Keratinocyte (primary cell): ENCODE measurements around the gene MYO1C.

ENCODE experiments used
- EZH2 ChIP-seq: IDR thresholded peaks from one replicate; pipeline ENCODE4 v1.6.1; 2012; ENCODE audit warnings: inconsistent platforms, mild to moderate bottlenecking, low read length, moderate library complexity
- TF ChIP-seq, protein P1 (sequence below), 3 experiments: IDR thresholded peaks in 1 of 3; conservative IDR thresholded peaks in 1 of 3; optimal IDR thresholded peaks in 1 of 3; 2 replicates in 2 of 3; 3 replicates in 1 of 3; pipeline versions ENCODE3 to v1.5.1; 2011; ENCODE audit warnings: low read length in 3 of 3, mild to moderate bottlenecking in 3 of 3, moderate library complexity in 2 of 3, control low read depth in 1 of 3, inconsistent platforms in 1 of 3; ENCODE audit not compliant: insufficient read depth in 2 of 3; ENCODE audit errors: extremely low read depth in 1 of 3

DNA sequence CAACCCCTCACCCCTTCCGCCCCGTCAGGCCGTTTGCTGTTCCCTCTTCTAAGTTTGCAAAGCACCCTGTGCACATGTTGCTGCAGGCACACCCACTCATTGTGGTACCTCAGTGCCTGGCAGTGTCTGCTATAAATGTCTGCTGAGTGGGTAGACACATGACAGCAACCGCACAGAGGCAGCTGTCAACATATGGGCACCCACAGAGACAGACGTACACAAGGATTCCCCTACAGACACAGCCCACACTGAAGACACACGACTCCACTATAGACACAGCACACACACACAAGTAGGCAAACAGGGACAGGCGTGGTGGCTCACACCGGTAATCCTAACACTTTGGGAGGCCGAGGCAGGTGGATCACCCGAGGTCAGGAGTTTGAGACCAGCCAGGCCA lies 18.6 kb downstream of the MYO1C start:
- TF ChIP-seq, protein P1, sequence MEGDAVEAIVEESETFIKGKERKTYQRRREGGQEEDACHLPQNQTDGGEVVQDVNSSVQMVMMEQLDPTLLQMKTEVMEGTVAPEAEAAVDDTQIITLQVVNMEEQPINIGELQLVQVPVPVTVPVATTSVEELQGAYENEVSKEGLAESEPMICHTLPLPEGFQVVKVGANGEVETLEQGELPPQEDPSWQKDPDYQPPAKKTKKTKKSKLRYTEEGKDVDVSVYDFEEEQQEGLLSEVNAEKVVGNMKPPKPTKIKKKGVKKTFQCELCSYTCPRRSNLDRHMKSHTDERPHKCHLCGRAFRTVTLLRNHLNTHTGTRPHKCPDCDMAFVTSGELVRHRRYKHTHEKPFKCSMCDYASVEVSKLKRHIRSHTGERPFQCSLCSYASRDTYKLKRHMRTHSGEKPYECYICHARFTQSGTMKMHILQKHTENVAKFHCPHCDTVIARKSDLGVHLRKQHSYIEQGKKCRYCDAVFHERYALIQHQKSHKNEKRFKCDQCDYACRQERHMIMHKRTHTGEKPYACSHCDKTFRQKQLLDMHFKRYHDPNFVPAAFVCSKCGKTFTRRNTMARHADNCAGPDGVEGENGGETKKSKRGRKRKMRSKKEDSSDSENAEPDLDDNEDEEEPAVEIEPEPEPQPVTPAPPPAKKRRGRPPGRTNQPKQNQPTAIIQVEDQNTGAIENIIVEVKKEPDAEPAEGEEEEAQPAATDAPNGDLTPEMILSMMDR (optimal IDR thresholded peaks at IDR 0.05 in 1 of 3, IDR thresholded peaks at IDR 0.05 in 1 of 3, conservative IDR thresholded peaks at IDR 0.05 in 1 of 3; ENCODE audit: extremely low read depth in 1 of 3, insufficient read depth in 2 of 3, low read length in 3 of 3), result no peak
- no peak for TF ChIP-seq EZH2
